Measurements from ENCODE around the gene GRM7.

The GRM7 gene

DNA sequence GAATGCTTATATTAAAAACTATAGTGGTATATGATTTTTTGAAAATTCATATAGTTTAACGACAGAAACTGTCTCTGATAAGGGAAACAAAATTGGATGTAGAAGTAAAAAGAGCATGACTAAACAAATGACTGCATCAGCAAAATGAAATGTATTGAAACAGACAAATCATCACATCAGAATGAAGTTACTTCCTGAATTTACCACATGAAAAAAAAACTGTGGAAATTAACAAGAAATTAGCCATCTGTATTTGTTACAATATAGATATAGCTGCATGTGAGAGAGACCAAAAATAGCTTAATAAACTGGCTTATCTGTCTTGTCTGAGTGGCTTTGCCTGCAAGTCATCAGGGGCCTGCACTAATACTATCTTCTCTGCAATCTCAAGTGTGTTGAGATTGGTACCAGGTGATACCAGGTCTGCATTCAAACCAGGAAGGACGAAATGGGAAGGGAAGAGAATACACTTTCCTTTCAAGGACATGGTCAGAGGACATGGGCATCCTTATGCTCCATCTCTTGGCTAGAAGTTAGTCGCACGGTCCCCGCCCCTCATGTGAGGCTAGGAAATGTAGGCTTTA is 388.7 kb downstream of the GRM7 start:
- DNase-seq: no peak

DNA sequence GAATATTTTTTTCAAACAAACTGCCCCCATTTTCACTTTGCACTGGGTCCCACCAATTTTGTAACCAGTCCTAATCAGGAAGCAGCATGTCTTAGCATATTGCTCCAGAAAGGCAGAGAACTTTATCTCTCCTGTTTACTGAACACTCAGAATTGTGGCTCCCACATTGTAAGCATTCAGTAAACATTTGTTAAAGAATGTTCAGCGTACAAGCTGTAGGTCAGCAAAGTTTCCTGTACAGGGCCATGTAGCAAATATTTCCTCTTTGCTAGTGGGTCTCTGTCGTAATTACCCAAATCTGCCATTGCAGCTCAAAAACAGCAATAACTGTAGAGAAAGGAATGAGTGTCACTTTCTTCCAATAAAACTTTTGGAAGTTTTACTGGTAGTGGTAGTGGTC is 393.3 kb downstream of the GRM7 start:
- no peak for DNase-seq

GRCh38 chr3:7260975-7261374 is 400.1 kb downstream of the GRM7 start:
- DNase-seq: no peak

GRCh38 chr3:7263347-7264195 is 402.7 kb downstream of the GRM7 start:
- DNase-seq: no peak

GRCh38 chr3:7264196-7264526 is 403.2 kb downstream of the GRM7 start:
- DNase-seq: no peak

DNA sequence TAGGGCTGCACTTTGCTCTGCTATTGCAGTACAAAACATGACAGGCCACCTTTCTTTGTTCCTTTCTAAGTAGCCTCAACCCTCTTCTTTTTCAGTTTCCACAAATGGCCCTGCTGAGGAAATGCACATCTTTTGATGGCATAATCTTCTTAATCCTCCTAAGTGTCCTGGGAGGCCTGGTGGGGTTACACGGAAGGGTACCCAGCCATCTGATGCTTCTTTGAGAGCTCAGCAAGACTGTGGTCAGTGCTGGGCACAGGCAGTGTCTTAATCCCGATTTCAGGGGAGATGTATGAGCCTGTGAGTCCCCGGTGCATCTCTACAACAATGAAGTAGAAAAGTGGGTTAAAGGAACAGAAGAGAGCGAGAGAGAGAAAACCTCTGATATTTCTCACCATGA is 404.8 kb downstream of the GRM7 start:
- DNase-seq: no peak

DNA sequence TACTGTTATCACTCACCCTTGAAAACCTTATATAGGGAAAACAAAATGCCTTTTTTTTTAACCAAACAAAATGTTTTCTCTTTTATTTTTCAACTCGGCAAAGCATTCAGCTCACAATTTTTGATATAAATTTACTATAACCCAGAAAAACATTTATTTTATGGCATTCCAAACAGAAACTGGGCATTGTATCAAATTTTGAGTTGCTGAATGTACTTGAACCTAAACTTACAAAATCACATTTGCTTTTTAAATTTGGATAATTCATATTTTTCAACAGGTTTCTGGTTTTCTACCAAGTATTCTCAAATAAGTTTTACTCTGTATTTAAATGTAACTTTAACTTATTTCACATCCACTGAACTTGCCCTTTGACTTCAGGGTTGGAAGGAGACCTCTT is 405.6 kb downstream of the GRM7 start:
- DNase-seq: no peak

DNA sequence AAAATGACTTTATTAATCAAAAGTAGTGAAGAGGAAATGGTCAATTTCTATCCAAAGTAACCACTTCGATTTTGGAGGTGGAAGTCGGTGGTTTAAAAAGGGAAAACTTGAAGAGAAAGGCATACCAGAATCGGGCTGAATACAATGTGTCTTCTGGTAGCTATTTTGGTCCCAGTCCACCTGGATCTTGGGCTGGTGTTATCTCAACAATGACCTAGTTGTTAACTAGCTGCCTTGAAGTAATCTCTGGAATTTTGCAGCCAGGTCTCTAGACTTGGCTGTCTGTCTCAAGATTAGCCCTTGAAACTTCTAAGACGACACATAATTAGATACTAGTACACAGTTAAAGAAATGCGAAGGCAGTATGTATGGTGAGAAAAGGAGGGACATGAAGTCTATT is 409.8 kb downstream of the GRM7 start:
- no peak for DNase-seq

DNA sequence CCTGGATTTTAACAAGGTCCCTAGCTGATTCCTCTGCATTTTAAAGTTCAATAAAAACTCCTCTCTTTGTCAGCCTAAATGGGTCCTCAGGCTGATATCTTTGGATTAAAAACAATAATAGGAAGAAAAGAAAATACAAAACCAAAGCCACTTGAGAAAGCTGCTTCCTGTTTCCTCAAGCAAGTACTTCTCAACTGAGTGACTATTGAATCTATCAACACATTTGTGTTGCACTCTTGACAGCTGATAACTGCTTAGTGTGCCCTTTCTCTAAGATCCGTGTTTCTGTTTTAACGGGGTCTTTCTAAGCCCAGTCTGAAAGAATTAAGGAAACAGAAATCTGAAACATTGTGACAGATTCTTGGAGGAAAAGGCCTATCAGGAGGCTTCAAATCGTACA is 410.7 kb downstream of the GRM7 start:
- no peak for DNase-seq

GRCh38 chr3:7272203-7272602 is 411.3 kb downstream of the GRM7 start:
- no peak for DNase-seq

- DNase-seq: no peak
Observed at GRCh38 chr3:7275396-7275795, 414.5 kb downstream of the GRM7 start.

GRCh38 chr3:7280318-7280717 is 419.4 kb downstream of the GRM7 start:
- DNase-seq: no peak

GRCh38 chr3:7282988-7283387 is 422.1 kb downstream of the GRM7 start:
- no peak for DNase-seq

GRCh38 chr3:7285505-7285904 is 424.6 kb downstream of the GRM7 start:
- DNase-seq: no peak

DNA sequence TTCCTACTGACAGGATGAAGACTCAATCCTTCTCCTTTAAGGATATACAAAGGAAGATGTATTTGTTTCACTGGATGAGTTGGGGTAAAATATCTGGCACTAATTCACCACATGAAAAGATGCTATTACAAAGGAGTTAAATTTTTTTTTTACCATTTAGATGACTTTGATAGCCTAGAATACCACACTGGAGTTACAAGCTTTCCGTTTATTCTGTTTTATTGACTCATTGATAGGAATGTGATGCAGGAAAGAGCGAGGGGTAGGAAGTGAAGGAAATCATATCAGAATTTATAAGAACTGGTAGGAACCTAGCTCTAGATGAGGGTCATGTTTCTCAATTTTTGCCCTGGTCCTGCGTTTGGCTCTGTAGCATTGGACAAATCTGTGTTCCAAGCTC is 427.2 kb downstream of the GRM7 start:
- DNase-seq: no peak

DNA sequence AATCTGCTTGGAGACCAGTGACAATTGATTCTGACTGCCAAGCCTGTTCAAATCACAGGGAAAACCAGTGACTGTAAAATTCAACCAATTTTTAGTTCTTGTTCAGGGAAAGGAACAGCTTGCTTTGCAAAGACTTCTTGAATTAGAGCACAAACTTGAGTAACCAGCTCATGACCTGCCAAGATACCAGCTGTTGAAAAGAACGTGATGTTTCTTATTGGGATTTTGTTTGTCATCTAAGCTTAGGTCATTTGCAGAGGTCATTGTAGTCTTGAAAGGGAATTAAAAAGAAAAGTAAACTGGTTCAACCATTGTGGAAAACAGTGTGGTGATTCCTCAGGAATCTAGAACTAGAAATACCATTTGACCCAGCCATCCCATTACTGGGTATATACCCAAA is 428.2 kb downstream of the GRM7 start:
- no peak for DNase-seq

DNA sequence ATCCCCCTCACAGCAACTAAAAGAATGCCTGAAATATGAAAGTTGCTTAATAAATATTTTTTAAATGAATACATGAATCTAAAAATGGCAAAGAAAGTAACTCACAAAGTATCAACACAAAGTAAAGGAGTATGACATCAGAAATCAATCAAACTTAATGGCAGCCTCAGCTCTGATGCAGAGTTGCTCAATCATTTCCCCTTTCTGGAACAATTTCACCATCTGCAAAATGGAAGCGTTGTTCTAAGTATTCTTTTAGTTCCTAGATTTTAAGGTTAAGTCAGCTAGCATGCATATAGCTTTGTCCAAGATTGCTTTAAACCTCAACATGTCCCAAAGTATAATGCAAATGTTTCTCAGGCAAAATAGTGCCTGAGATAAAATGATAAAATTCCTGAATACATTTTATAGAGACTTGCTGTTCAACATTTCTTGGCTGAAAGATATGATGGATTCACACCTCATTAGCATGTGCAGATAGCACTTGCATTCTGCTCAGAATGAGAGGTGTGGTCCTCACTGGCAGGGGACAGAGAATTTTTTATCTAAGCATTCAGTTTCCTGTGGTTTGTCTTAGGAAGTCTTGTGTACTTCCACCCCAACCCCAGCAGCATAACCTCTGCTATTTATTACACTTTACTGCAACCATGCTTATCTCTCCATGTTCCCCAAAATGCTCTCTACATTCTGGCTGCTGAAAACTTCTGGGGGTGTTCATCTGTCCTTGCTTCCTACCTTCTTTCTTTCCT is 429.3 kb downstream of the GRM7 start:
- no peak for DNase-seq

GRCh38 chr3:7292362-7292761 is 431.4 kb downstream of the GRM7 start:
- DNase-seq: no peak

- DNase-seq: no peak
Observed at GRCh38 chr3:7293286-7293685, 432.4 kb downstream of the GRM7 start.

GRCh38 chr3:7305561-7305960 is 444.6 kb downstream of the GRM7 start:
- no peak for DNase-seq

DNA sequence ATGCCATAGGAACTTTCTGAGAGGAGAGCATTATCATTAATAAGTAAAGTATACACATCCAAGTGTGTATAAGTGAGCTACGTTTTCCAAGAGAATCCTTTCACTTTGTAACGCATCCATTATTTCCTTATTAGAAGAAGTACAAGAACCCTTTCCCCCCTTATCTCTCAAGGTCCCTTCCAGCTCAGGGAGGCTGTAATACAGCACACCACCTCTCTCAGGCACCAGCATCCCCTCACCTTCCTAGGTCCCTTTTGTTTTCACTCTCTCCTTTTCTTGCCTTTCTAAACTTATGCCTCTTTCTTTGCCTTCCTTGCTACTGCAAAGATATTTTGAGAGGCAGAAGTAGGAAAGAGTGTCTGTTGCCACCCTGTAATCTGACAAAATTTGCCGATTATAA is 446.0 kb downstream of the GRM7 start:
- DNase-seq: no peak

DNA sequence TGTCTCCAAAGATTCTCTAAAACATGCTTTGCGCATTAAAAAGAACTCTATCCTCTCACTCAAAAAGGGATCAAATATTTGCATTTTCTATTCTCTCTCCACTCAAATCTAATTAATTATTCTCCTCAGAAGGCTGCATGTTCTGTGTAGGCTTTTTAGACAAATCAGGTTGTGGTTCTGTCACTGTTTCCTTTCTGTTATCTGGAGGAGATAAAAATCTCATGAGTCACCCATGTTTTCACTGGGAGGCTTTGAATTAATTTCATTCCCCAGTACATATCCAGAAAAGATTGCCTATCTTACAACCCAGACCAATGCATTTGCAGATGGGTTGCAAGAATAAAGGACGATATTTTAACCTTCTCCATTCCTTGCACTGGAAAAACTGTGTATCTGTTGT is 446.5 kb downstream of the GRM7 start:
- no peak for DNase-seq

DNA sequence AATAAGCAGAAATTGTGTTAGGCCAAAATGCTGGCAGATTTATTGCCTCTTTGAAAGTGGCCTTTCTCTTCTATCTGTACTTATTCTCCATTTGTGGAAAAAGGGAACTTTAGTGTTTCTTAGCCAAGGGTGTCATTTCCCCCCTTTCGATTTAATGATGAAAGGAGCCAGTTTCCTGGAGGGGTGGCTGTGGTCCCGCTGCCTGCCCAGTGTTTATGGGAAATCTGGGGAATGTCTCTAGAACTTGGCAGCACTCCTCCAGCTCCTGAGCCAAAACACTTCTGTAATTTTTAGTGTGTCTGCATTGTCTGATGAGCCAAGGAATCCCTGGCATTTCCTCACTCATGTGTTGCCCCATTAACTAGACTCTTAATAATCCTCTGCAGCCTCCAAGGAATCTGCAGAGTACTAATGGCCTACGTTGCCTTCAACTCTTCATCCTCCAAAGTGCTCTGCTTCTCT is 448.8 kb downstream of the GRM7 start:
- no peak for DNase-seq

DNA sequence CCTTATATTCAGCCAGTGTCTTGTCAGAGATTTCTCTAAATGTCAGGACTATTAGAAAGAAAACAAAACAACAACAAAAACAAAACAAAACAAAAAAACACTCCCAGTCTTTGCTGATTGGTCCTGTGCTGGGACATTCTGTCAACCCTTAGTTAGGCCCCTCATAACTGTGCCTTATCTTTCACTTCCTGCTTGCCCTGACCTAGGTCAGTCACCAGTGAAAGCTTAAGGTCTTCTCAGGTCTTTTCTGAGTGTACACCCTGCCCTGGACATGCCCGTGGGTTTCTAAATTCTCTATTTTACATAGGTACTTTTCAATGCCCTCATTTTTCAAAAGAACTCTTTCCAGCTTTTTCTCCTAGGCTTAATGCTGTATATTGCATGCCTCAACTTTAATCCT is 454.1 kb downstream of the GRM7 start:
- DNase-seq: no peak

All from NCI-H510A (cell line).